Ureter (tissue), 1 donor: Measurements from ENCODE around the gene HAUS1. TPM values are rescaled to one million over a fixed set of nuclear protein-coding genes. Genes with fewer than 3 reads are reported as not detected.
"Not testable (repeated sequence)": the region's sequence is repeated elsewhere in the genome, so short reads cannot be mapped to it uniquely, and the experiment has no call there.

Source experiments
- DNase-seq: peaks from one replicate; pipeline ENCODE4 v3.0.0-alpha.2; 2020; ENCODE audit warnings: low spot score
- total RNA-seq: library from RNA; stranded (reverse); gene quantifications from one replicate; pipeline ENCODE4 v1.2.4, GENCODE V29; 2023
- donor health status: DM: yes; HTN: yes; CAD: no.

HAUS1 gene
- total RNA-seq, 1 donor from 2014 or later = 13.2 TPM

DNA sequence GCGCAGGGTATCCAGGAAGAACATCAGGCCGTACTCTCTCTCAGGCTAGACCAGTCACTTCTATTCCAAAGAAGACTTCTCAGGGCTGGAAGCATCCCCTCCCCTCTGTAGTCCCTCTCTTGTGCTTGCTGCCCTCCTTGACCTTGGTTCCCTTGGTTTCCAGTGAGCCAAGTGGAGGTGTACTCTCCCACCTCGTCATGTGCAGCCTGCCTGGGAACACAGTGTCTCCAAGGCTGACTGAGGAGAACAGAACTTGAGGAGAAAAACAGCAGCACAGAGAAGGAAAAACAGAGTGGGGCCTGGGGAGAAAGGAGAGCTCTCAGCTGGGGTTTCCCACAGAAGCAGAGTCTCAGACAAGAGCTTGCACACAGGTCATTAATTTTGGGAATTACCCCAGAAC is 52.7 kb downstream of the HAUS1 start:
- DNase-seq = no peak

DNA sequence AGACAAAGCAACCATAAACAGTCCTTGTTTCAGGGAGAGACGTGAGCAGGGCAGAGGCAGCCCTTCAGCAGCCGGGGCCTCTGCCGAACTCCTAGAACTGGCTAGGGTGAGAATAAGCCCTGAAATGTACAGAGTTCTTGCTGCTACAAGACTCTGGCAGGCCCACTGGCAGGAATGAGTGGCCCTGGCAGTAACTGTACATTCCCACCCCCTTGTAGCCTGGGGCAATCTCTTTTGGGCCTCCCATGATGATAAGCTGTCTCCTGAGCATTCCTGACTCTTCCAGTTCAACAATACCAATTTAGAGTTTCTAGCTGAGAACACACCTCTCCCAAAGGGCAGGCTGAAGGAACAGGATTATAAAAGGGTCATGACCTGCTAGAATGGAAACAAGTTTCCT is 54.3 kb downstream of the HAUS1 start:
- DNase-seq = no peak

GRCh38 chr18:46160050-46160798 is 56.0 kb downstream of the HAUS1 start:
- DNase-seq = no peak

DNA sequence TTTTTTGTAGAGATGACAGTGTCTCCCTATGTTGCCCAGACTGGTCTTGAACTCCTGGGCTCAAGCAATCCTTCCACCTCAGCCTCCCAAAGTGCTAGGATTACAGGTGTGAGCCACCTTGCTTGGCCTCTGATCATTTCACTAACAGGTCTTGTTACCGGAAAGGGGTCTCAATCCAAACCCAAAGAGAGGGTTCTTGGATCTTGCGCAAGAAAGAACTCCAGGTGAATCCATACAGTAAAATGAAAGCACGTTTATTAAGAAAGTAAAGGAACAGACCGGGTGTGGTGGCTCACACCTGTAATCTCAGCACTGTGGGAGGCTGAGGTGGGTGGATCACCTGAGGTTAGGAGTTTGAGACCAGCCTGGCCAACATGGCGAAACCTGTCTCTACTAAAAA is 56.7 kb downstream of the HAUS1 start:
- not testable (repeated sequence) for DNase-seq

- no peak for DNase-seq
Observed at GRCh38 chr18:46161703-46162396, 57.7 kb downstream of the HAUS1 start.

GRCh38 chr18:46163091-46163490 is 58.9 kb downstream of the HAUS1 start:
- no peak for DNase-seq

DNA sequence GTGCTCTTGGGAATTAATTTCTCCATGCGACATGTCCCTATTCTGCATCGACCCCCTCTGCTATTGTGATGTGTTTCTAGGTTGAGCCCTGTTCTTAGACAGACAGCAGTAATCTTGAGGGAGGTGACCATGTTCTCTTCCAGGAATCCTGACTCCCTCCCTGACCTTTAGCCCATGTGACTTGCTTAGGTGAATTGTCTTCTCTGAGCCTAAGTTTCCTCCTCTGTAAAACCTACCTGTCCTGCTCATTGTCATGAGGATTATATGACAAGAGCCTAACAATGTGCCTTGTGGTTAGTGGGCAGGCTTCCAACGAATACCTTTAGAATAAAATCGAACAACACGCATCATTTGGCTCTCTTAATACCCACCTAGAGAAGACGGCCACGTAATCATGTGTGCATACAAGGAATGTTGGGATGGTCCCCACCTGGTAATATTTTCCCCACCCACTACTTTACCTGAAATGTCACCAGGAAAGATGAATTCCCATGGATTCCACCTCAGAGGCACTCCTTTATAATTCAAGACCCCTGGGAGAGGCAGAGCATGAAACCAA is 59.8 kb downstream of the HAUS1 start:
- no peak for DNase-seq

DNA sequence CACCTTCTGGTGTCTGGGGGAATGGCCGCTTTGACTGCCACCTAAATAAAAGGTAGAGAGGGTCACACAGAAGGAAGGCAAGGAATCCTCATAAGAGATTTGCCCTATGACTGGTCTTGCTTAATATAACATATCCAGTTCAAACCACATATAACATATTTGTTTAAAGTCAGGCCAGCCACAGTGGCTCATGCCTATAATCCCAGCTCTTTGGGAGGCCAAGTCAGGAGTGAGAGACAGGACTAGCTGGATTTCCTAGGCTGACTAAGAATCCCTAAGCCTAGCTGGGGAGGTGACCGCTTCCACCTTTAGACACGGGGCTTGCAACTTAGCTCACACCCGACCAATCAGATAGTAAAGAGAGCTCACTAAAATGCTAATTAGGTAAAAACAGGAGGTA is 60.3 kb downstream of the HAUS1 start:
- not testable (repeated sequence) for DNase-seq

GRCh38 chr18:46164920-46165319 is 60.7 kb downstream of the HAUS1 start:
- DNase-seq = no peak

GRCh38 chr18:46166261-46166970 is 62.2 kb downstream of the HAUS1 start:
- no peak for DNase-seq

DNA sequence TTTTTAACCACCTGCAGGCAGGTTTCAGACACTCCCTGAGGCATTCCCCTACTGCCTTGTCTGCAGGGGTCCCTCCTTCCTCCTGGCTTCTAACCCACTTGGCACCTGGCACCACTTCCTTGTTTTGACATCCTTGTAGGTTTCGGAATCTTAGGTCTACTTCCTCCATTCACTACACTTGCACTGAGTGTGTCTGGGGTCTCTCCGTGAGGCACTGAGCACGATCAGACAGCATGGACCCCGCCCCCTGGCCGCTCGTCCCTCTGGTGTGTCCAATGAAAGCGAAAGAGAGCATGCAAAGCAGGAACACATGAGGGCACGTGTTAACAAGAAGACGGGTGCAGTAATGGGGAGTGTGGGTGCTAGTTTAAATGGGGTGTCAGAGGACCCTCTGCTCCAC is 63.8 kb downstream of the HAUS1 start:
- peak; percentile 66 for DNase-seq

GRCh38 chr18:46169464-46169941 is 65.3 kb downstream of the HAUS1 start:
- no peak for DNase-seq

DNA sequence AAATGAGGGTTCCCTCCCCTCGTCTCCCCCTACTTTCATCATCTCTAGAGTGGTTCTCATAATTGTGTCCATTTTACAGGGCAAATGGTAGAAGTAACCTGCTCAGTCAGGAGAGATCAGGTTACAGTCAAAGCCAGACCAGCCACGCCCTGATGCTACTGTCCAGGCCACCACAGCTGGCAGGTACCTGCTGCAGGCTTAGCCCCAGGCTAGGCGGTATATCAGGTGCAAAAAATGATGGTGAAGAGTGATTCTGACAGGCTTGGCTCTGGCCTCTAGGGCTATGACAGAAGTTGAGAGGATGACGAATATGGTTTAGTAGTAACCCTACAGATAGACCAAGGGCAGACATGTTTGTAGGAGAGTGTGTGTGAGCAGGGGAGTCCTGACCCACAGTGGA is 67.1 kb downstream of the HAUS1 start:
- DNase-seq = no peak

GRCh38 chr18:46173393-46174341 is 69.5 kb downstream of the HAUS1 start:
- DNase-seq = peak; percentile 95

- DNase-seq = peak; percentile 49
Observed at GRCh38 chr18:46174342-46175041, 70.3 kb downstream of the HAUS1 start.

DNA sequence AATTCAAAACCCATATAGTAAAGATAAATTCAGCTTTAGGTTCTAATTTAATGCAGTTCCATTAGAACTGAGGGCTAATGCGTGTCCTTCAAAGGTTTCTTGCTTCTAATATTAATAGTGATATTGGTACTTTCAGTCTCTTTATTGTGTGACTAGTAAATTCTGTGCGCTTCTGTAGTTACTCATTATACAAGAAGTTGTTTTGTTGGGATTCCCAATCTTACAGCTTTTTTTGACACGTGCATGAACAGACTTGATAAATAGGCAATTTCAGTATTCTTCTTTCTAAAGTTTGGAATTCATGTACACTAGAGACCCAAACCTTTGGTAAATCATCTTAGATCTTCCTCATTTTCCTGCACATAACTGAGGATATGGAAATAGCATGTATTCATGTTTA is 71.8 kb downstream of the HAUS1 start:
- no peak for DNase-seq
